SKM-1 (cell line): ENCODE measurements around the gene EFNA5.
"Not testable (repeated sequence)": the region's sequence is repeated elsewhere in the genome, so short reads cannot be mapped to it uniquely, and the experiment has no call there.

ENCODE experiments used
- DNase-seq: peaks from one replicate; lab custom pipeline; 2025; ENCODE audit not compliant: unreplicated experiment; lab: John Stamatoyannopoulos, UW

The EFNA5 gene

GRCh38 chr5:107466233-107466769 lies 204.4 kb downstream of the EFNA5 start:
- DNase-seq = no peak

GRCh38 chr5:107464876-107465275 lies 205.9 kb downstream of the EFNA5 start:
- no peak for DNase-seq

GRCh38 chr5:107464416-107464815 lies 206.3 kb downstream of the EFNA5 start:
- no peak for DNase-seq

GRCh38 chr5:107463731-107464130 lies 207.0 kb downstream of the EFNA5 start:
- no peak for DNase-seq

GRCh38 chr5:107461770-107462169 lies 209.0 kb downstream of the EFNA5 start:
- DNase-seq = no peak

- DNase-seq = no peak
Measured at GRCh38 chr5:107460789-107461188, 209.9 kb downstream of the EFNA5 start.

- DNase-seq = no peak
Measured at GRCh38 chr5:107459605-107460004, 211.1 kb downstream of the EFNA5 start.

- DNase-seq = no peak
Measured at GRCh38 chr5:107458322-107458721, 212.4 kb downstream of the EFNA5 start.

GRCh38 chr5:107457881-107458280 lies 212.9 kb downstream of the EFNA5 start:
- DNase-seq = no peak

- DNase-seq = no peak
Measured at GRCh38 chr5:107457138-107457537, 213.6 kb downstream of the EFNA5 start.

- peak; percentile 46 for DNase-seq
Measured at GRCh38 chr5:107456281-107456715, 214.4 kb downstream of the EFNA5 start.

GRCh38 chr5:107455111-107455544 lies 215.6 kb downstream of the EFNA5 start:
- DNase-seq = no peak

GRCh38 chr5:107451827-107452226 lies 218.9 kb downstream of the EFNA5 start:
- not testable (repeated sequence) for DNase-seq

- DNase-seq = no peak
Measured at GRCh38 chr5:107451028-107451427, 219.7 kb downstream of the EFNA5 start.

GRCh38 chr5:107450531-107450930 lies 220.2 kb downstream of the EFNA5 start:
- no peak for DNase-seq

- DNase-seq = no peak
Measured at GRCh38 chr5:107449369-107449768, 221.4 kb downstream of the EFNA5 start.

GRCh38 chr5:107447587-107447986 lies 223.2 kb downstream of the EFNA5 start:
- no peak for DNase-seq

GRCh38 chr5:107446972-107447371 lies 223.8 kb downstream of the EFNA5 start:
- DNase-seq = no peak

GRCh38 chr5:107444300-107444699 lies 226.4 kb downstream of the EFNA5 start:
- DNase-seq = no peak

GRCh38 chr5:107443897-107444296 lies 226.8 kb downstream of the EFNA5 start:
- no peak for DNase-seq

GRCh38 chr5:107442452-107442851 lies 228.3 kb downstream of the EFNA5 start:
- no peak for DNase-seq

- no peak for DNase-seq
Measured at GRCh38 chr5:107439832-107440231, 230.9 kb downstream of the EFNA5 start.

GRCh38 chr5:107437986-107438510 lies 232.7 kb downstream of the EFNA5 start:
- DNase-seq = no peak
